NCI-H2081 treated with DMSO at 0.1 percent for 48 hours (cell line): ENCODE data around the gene PKIB.
A peak's percentile ranks its signal among the peaks of the same experiment; 100 is the strongest.
"Not testable (repeated sequence)": the region's sequence is repeated elsewhere in the genome, so short reads cannot be mapped to it uniquely, and the experiment has no call there.

Source experiments
- DNase-seq: peaks from one replicate; lab custom pipeline; 2025; lab: John Stamatoyannopoulos, UW

PKIB gene

GRCh38 chr6:122712093-122712447 is 101.9 kb downstream of the PKIB start:
- DNase-seq, result no peak

GRCh38 chr6:122712448-122713137 is 102.4 kb downstream of the PKIB start:
- no peak for DNase-seq

- DNase-seq, result peak; percentile 51
Observed at GRCh38 chr6:122713138-122713537, 102.9 kb downstream of the PKIB start.

GRCh38 chr6:122714059-122714458 is 103.9 kb downstream of the PKIB start:
- DNase-seq, result no peak

GRCh38 chr6:122715725-122716124 is 105.5 kb downstream of the PKIB start:
- no peak for DNase-seq

- DNase-seq, result peak; percentile 43
Observed at GRCh38 chr6:122717350-122717749, 107.1 kb downstream of the PKIB start.

- no peak for DNase-seq
Observed at GRCh38 chr6:122718616-122719015, 108.4 kb downstream of the PKIB start.

GRCh38 chr6:122719176-122719575 is 109.0 kb downstream of the PKIB start:
- DNase-seq, result peak; percentile 76

- no peak for DNase-seq
Observed at GRCh38 chr6:122722746-122723145, 112.5 kb downstream of the PKIB start.

GRCh38 chr6:122726649-122727048 is 116.4 kb downstream of the PKIB start:
- DNase-seq, result no peak

- no peak for DNase-seq
Observed at GRCh38 chr6:122727244-122727643, 117.0 kb downstream of the PKIB start.

GRCh38 chr6:122730334-122730733 is 120.1 kb downstream of the PKIB start:
- no peak for DNase-seq

GRCh38 chr6:122730775-122731386 is 120.7 kb downstream of the PKIB start:
- no peak for DNase-seq

GRCh38 chr6:122733259-122733658 is 123.1 kb downstream of the PKIB start:
- DNase-seq, result no peak

- no peak for DNase-seq
Observed at GRCh38 chr6:122734529-122735395, 124.6 kb downstream of the PKIB start.

- DNase-seq, result no peak
Observed at GRCh38 chr6:122735582-122735981, 125.4 kb downstream of the PKIB start.

GRCh38 chr6:122736163-122736562 is 126.0 kb downstream of the PKIB start:
- DNase-seq, result no peak

- DNase-seq, result no peak
Observed at GRCh38 chr6:122736616-122737015, 126.4 kb downstream of the PKIB start.

- DNase-seq, result no peak
Observed at GRCh38 chr6:122740091-122740490, 129.9 kb downstream of the PKIB start.

- no peak for DNase-seq
Observed at GRCh38 chr6:122740936-122741335, 130.7 kb downstream of the PKIB start.

GRCh38 chr6:122744247-122744646 is 134.0 kb downstream of the PKIB start:
- not testable (repeated sequence) for DNase-seq

- not testable (repeated sequence) for DNase-seq
Observed at GRCh38 chr6:122744856-122745255, 134.7 kb downstream of the PKIB start.

GRCh38 chr6:122746688-122747087 is 136.5 kb downstream of the PKIB start:
- DNase-seq, result no peak
